ENCODE measurements around the gene LSM4.

DNA sequence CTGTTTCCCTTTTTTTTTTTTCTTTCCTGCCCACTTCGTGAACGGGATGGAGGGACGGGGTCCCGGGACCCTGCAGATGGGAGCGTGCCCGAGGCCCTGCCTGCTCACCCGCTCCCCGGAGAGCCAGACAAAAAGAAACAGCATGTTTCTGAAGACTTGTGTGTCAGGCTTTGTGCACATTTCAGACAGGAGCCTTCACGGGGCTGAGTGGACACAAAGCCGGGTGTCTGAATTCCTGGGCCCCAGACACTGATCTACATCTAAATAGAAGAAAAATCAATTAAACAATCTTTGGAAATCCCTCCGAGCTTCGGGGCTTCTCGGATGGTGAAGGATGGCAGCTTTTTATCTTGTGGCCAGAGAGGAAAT, 21.7 kb upstream of the LSM4 start:
- TF ChIP-seq, protein P1, sequence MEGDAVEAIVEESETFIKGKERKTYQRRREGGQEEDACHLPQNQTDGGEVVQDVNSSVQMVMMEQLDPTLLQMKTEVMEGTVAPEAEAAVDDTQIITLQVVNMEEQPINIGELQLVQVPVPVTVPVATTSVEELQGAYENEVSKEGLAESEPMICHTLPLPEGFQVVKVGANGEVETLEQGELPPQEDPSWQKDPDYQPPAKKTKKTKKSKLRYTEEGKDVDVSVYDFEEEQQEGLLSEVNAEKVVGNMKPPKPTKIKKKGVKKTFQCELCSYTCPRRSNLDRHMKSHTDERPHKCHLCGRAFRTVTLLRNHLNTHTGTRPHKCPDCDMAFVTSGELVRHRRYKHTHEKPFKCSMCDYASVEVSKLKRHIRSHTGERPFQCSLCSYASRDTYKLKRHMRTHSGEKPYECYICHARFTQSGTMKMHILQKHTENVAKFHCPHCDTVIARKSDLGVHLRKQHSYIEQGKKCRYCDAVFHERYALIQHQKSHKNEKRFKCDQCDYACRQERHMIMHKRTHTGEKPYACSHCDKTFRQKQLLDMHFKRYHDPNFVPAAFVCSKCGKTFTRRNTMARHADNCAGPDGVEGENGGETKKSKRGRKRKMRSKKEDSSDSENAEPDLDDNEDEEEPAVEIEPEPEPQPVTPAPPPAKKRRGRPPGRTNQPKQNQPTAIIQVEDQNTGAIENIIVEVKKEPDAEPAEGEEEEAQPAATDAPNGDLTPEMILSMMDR (IDR thresholded peaks at IDR 0.05; ENCODE audit: insufficient read depth, low read length, poor library complexity, severe bottlenecking): no peak
- no peak for TF ChIP-seq EZH2phosphoT487 (conservative IDR thresholded peaks at IDR 0.05; ENCODE audit: low read length)
